CD4-positive, alpha-beta T cell treated with Interleukin-4 for 1 hour (primary cell): ENCODE results near the gene APELA.
"Not testable (repeated sequence)": the region's sequence is repeated elsewhere in the genome, so short reads cannot be mapped to it uniquely, and the experiment has no call there.

ENCODE experiments used
- DNase-seq, 2 donors: peaks; one replicate each; pipeline ENCODE4 v3.0.0-alpha.2; 2020 to 2022

Gene APELA

GRCh38 chr4:164876700-164877324 lies at the start of gene APELA:
APELA (plus strand) TSS chr4:164877178; CDS start chr4:164877332, 154 bp downstream.
- no peak for DNase-seq

DNA sequence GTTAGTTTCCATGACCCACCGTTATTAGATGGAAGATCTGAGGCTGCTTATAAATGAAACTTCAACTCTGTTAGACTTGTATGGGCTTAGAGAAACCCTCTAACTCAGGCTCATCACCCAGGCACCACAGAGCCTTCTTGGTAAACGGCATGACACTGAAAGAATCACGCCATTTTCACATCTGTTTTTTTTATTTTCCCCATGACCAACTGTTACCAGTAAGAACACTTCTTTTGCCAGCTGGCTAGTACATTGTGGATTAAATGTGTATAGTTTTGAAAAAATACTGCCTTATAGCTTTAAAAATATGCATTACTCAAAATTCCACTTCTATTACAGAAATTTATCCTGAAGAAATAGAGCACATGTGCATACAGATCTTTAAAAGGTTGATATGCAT lies 48.0 kb upstream of the APELA start:
- no peak for DNase-seq

GRCh38 chr4:164846566-164846965 lies 30.4 kb upstream of the APELA start:
- DNase-seq: no peak

GRCh38 chr4:164847016-164847415 lies 30.0 kb upstream of the APELA start:
- DNase-seq: no peak

DNA sequence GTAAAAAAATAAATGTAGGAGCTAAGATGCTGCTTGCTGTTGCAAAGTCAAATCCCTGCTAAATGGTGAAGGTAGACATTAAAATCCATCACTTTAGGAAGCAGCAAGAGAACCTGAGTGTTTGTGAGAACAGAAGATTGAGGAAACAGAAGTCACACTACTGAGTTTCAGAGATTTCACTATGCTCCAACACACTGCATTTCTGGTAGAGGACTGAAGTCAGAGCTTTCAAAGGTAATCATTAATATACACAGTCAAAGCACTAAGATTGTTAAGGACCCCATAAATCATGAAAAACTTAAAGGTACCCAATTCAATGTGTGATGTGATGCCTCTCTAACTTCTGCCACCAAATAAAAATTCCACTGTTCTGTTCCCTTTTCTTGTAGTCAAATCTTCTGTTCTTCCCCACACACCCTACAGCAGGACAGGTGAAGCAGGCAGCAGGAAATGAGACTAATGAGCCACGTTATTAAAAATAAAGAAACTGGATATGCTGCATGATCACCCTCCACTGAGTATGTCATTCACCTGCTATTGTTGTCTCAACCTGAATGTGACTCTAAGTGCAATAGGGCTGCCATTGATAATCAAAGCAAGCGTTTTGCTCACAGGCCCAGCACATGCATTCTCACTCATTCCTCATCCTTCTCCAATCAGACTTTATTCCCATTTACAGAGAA lies 28.9 kb upstream of the APELA start:
- no peak for DNase-seq

DNA sequence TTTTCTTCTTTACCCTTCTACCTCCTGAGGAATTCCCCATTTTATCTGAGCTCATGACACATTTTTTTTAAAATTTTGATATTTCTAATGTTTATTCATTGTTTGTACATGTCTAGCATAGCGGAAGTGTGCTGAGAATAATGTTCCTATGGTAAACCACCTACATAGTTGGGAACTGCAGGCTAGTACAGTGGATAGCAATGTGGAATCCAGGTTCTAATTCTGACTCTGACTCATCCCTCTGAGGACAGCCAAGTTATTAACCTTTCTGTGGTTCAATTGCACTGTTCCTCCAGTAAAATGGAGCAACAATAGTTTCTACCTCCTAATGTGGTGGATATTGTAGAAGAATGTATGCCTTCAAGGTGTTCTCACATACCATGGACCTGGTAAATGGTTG lies 20.6 kb upstream of the APELA start:
- DNase-seq: no peak

GRCh38 chr4:164866817-164867490 lies 10.0 kb upstream of the APELA start:
- DNase-seq: no peak

- no peak for DNase-seq
These were observed 5.3 kb upstream of the APELA start for GRCh38 chr4:164871673-164872072.

GRCh38 chr4:164872481-164872880 lies 4.5 kb upstream of the APELA start:
- DNase-seq: no peak

- no peak for DNase-seq
These were observed 2.2 kb upstream of the APELA start for GRCh38 chr4:164874789-164875188.

DNA sequence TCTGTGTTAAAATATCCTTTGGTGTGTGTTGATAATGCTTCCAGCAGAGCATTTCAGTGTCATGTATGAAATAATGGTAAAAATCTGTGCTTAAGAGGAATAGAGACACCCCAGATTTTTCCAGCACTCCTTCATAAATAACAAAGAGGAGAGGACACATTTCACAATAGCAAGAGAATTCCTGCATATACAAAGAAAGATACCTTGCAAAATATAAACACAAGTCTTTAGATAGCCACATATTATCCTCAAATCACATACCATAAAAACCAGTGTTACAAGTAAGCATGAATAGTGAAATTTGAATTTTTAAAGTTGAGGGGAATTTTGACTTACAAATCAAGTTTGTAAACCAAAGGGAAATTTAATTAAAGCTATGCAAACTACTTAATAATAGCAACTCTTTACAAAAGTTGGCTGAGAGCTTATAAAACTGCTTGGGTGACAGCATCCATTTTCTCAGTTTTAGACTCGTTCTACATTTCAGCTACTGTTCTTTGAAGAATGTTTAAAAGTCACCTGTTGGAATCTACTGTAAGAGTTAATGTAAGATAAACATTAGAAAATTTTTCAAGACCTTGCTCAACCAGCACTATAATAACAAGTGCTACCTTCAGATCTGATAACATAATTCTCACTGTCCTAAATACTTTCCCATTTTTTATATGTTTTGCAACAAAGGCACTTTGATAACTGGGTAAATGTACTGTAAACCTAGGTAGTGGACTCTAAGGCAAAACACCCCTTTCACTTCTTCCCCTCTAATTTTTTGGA lies 3.7 kb downstream of the APELA start:
- no peak for DNase-seq

- no peak for DNase-seq
These were observed 11.2 kb downstream of the APELA start for GRCh38 chr4:164888096-164888715.

- no peak for DNase-seq
These were observed 13.7 kb downstream of the APELA start for GRCh38 chr4:164890691-164891090.

DNA sequence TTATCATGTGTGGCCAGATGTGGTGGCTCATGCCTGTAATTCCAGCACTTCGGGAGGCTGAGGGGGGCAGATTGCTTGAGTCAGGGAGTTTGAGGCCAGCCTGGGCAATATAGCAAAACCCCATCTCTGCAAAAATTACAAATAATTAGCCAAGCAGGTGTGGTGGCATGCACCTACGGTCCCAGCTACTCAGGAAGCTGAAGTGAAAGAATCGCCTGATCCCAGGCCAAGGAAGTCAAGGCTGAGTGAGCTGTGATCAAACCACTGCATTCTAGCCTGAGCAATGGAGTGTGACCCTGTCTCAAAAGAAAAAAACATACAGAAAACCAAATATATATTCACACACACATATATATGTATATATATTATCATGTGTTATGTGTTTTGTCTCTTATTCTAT lies 15.0 kb downstream of the APELA start:
- DNase-seq: no peak

DNA sequence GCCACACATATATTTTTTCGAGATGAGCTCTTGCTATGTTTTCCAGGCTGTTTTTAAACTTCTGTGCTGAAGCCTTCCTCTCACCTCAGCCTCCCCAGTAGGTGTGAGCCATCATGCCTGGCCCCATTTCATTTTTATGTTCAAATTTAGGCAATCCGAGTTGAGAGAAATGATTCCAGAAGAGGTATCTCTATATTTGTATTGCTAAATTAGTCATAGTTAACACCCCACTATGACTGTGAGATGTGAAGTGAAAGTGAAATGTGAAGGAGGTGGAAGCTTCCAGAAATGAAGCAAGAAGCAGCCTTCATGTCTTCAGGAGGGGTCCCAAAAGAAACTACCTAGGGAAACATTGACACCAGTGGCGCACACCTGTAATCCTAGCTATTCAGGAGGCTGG lies 17.7 kb downstream of the APELA start:
- no peak for DNase-seq

- DNase-seq: no peak
These were observed 25.6 kb downstream of the APELA start for GRCh38 chr4:164902608-164903007.

- DNase-seq: no peak
These were observed 27.4 kb downstream of the APELA start for GRCh38 chr4:164904336-164904735.

GRCh38 chr4:164904941-164905340 lies 28.0 kb downstream of the APELA start:
- DNase-seq: no peak

DNA sequence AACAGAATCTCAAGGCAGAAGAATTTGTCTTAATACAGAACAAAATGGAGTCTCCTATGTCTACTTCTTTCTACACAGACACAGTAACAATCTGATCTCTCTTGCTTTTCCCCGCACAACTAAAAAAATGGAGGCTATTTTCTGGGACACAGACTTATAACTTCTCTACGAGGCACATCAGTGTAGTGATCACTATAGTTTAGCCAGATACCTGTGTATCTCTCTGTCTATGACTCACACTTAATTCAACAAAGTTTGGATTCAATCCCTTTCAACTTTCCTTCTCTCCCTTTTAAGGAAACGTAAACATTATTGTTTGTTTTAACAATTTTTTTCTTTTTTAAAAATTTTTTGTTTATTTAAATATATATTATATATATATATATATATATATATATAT lies 29.4 kb downstream of the APELA start:
- no peak for DNase-seq

DNA sequence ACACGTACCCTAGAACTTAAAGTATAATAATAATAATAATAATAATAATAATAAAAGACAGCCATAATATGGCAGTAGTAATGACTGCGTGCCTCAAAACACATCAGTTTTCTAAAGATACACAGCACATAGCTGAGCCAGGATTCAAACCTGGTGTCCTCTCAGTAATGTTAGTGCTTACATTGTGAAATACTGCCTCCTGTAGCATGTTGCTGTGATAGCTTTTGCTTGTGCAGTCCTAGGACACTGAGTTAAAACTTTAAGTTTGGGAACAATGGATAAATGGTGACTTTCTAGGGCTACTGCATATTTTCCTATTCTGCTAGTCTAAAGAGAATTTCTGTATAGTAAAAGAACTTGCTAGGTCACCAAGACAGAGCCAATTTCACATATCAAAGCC lies 36.5 kb downstream of the APELA start:
- not testable (repeated sequence) for DNase-seq

- no peak for DNase-seq
These were observed 42.0 kb downstream of the APELA start for GRCh38 chr4:164918956-164919355.

DNA sequence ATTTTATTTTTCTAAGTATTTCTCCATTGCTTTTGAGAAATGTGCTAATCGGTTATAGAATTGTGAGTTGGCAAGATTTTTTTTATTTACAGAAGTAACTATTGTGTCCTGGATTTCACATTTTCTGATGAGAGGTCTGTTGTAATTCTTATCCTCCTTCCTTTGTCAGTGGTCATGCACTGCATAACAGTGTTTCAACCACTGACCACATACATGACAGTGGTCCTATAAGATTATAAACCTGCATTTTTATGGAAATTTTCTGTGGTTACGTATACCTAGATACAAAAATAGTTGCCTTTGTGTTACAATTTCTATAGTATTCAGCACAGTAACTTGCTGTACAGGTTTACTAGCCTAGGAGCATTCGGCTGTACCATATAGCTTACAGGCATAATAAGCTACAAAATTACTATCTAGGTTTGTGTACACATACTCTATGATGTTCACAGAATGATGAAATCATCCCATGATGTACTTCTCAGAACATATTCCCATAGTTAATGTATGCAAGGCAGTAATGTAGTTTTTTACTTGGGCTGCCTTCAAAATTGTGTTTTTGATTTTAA lies 47.8 kb downstream of the APELA start:
- DNase-seq: no peak

- no peak for DNase-seq
These were observed 49.3 kb downstream of the APELA start for GRCh38 chr4:164926301-164926700.
